ENCODE measurements around the gene DLG2. TPM values are rescaled to one million over a fixed set of nuclear protein-coding genes. Genes with fewer than 3 reads are reported as not detected.
"Not testable (repeated sequence)": the region's sequence is repeated elsewhere in the genome, so short reads cannot be mapped to it uniquely, and the experiment has no call there.

The DLG2 gene
- total RNA-seq, 2 experiments from 2014 or later: 6.9 to 8.2 TPM

GRCh38 chr11:83424376-83425136 lies 2202.6 kb downstream of the DLG2 start:
- no peaks in the 10 kb centered on the region for H3K79me2 ChIP-seq (ENCODE audit: insufficient read depth, low read depth, low read length)
- no peak overlapping the region for H3K4me3 ChIP-seq (ENCODE audit: low read depth, low read length, poor library complexity, severe bottlenecking)
- H4K20me1 ChIP-seq (ENCODE audit: insufficient read depth, low read length): no peaks in the 10 kb centered on the region
- CTCF ChIA-PET (ENCODE audit: unreplicated experiment): no interaction called here
- H3K36me3 ChIP-seq (ENCODE audit: insufficient read depth, low read length): no peaks in the 10 kb centered on the region
- intact Hi-C loops (cut with micrococcal nuclease; ENCODE audit: unreplicated experiment): no loop called here
- H3K4me2 ChIP-seq (ENCODE audit: low read length): no peak overlapping the region
- POLR2A ChIA-PET: interaction anchor here (0.9 kb wide), 1 partner anchor 10 kb away, joined by 3 read pairs; no protein-coding TSS in a partner anchor
- TF ChIP-seq EZH2phosphoT487 (IDR thresholded peaks at IDR 0.05; ENCODE audit: borderline replicate concordance, low read depth, low read length): no peak
- no peak for TF ChIP-seq CTCF (conservative IDR thresholded peaks at IDR 0.05; ENCODE audit: low read length)
- DNase-seq (ENCODE audit: low spot score): no peak
- H3K27ac ChIP-seq (ENCODE audit: low read depth, low read length, poor library complexity, severe bottlenecking): no peak overlapping the region
- no peaks in the 10 kb centered on the region for H3K9me2 ChIP-seq (ENCODE audit: insufficient read depth, low read length)
- BruUV-seq (replicated peaks): no TSS peak
- no peak overlapping the region for H2AFZ ChIP-seq (ENCODE audit: low read length)
- H3K4me1 ChIP-seq (ENCODE audit: insufficient read depth, low read length, poor library complexity, severe bottlenecking): no peaks in the 10 kb centered on the region
- H3K9me3 ChIP-seq (ENCODE audit: low read length): no peaks in the 10 kb centered on the region

- H3K4me2 ChIP-seq (ENCODE audit: low read length); H3K36me3 ChIP-seq (ENCODE audit: insufficient read depth, low read length); H3K4me1 ChIP-seq (ENCODE audit: insufficient read depth, low read length, poor library complexity, severe bottlenecking); H2AFZ ChIP-seq (ENCODE audit: low read length); H3K79me2 ChIP-seq (ENCODE audit: insufficient read depth, low read depth, low read length); intact Hi-C loops (cut with micrococcal nuclease; ENCODE audit: unreplicated experiment); H4K20me1 ChIP-seq (ENCODE audit: insufficient read depth, low read length); H3K9me2 ChIP-seq (ENCODE audit: insufficient read depth, low read length); H3K4me3 ChIP-seq (ENCODE audit: low read depth, low read length, poor library complexity, severe bottlenecking); H3K9me3 ChIP-seq (ENCODE audit: low read length); BruUV-seq (replicated peaks); DNase-seq (ENCODE audit: low spot score); H3K27ac ChIP-seq (ENCODE audit: low read depth, low read length, poor library complexity, severe bottlenecking); POLR2A ChIA-PET; CTCF ChIA-PET (ENCODE audit: unreplicated experiment): not testable (repeated sequence)
Measured at GRCh38 chr11:83422641-83423040, 2204.5 kb downstream of the DLG2 start.

GRCh38 chr11:83410605-83411565 lies 2216.3 kb downstream of the DLG2 start:
- TF ChIP-seq CTCF (conservative IDR thresholded peaks at IDR 0.05; ENCODE audit: low read length) (no peak), EZH2phosphoT487 (IDR thresholded peaks at IDR 0.05; ENCODE audit: borderline replicate concordance, low read depth, low read length) (no peak)
- H3K4me2 ChIP-seq (ENCODE audit: low read length): no peak overlapping the region
- no peak overlapping the region for H3K27ac ChIP-seq (ENCODE audit: low read depth, low read length, poor library complexity, severe bottlenecking)
- CTCF ChIA-PET (ENCODE audit: unreplicated experiment): no interaction called here
- intact Hi-C loops (cut with micrococcal nuclease; ENCODE audit: unreplicated experiment): no loop called here
- no peak overlapping the region for H3K4me3 ChIP-seq (ENCODE audit: low read depth, low read length, poor library complexity, severe bottlenecking)
- no peaks in the 10 kb centered on the region for H4K20me1 ChIP-seq (ENCODE audit: insufficient read depth, low read length)
- no peaks in the 10 kb centered on the region for H3K4me1 ChIP-seq (ENCODE audit: insufficient read depth, low read length, poor library complexity, severe bottlenecking)
- no peaks in the 10 kb centered on the region for H3K36me3 ChIP-seq (ENCODE audit: insufficient read depth, low read length)
- DNase-seq (ENCODE audit: low spot score): no peak
- BruUV-seq (replicated peaks): no TSS peak
- H3K9me2 ChIP-seq (ENCODE audit: insufficient read depth, low read length): no peaks in the 10 kb centered on the region
- no peaks in the 10 kb centered on the region for H3K79me2 ChIP-seq (ENCODE audit: insufficient read depth, low read depth, low read length)
- no peaks in the 10 kb centered on the region for H3K9me3 ChIP-seq (ENCODE audit: low read length)
- H2AFZ ChIP-seq (ENCODE audit: low read length): no peak overlapping the region
- POLR2A ChIA-PET: interaction anchor here (0.6 kb wide), 2 partner anchors 32 to 159 kb away, joined by 3 to 6 read pairs; no protein-coding TSS in a partner anchor
